ENCODE results near the gene MEP1A. TPM values are rescaled to one million over a fixed set of nuclear protein-coding genes. Genes with fewer than 3 reads are reported as not detected.
"Not testable (repeated sequence)": the region's sequence is repeated elsewhere in the genome, so short reads cannot be mapped to it uniquely, and the experiment has no call there.

Gene MEP1A
- total RNA-seq, 3 donors from 2014 or later: 0.29 to 1.3 TPM; not detected in 1

DNA sequence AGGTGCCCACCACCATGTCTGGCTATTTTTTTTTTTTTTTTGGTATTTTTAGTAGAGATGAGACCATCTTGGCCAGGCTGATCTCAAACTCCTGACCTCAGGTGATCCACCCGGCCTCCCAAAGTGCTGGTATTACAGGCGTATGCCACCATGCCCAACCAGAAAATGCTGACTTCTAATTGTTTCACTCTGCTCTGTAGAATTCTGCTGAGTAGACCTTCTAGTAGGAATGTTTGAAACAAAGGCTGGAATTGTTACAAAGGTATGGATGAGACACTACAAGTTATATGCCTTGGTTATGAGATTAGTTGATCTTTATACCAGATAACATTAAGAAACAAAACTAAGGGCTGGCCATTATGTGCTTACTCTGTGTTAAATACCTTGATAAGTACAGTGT is 44.8 kb downstream of the MEP1A start:
- peaks cover 9 to 15% of the 10 kb centered on the region in 2 donors for H3K9me3 ChIP-seq
- no peak for DNase-seq (ENCODE audit: low spot score in 2 of 2)
- H3K36me3 ChIP-seq: no peaks in the 10 kb centered on the region
- TF ChIP-seq, protein P1, sequence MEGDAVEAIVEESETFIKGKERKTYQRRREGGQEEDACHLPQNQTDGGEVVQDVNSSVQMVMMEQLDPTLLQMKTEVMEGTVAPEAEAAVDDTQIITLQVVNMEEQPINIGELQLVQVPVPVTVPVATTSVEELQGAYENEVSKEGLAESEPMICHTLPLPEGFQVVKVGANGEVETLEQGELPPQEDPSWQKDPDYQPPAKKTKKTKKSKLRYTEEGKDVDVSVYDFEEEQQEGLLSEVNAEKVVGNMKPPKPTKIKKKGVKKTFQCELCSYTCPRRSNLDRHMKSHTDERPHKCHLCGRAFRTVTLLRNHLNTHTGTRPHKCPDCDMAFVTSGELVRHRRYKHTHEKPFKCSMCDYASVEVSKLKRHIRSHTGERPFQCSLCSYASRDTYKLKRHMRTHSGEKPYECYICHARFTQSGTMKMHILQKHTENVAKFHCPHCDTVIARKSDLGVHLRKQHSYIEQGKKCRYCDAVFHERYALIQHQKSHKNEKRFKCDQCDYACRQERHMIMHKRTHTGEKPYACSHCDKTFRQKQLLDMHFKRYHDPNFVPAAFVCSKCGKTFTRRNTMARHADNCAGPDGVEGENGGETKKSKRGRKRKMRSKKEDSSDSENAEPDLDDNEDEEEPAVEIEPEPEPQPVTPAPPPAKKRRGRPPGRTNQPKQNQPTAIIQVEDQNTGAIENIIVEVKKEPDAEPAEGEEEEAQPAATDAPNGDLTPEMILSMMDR (IDR thresholded peaks at IDR 0.05): no peak
- no peak for TF ChIP-seq POLR2AphosphoS5 (IDR thresholded peaks at IDR 0.05)
- TF ChIP-seq POLR2A (IDR thresholded peaks at IDR 0.05): no peak
- H3K4me3 ChIP-seq: no peak overlapping the region
- intact Hi-C loops (cut with DNase I; ENCODE audit: low total_unique reads): no loop called here
- H3K4me1 ChIP-seq: no peaks in the 10 kb centered on the region
- H3K27ac ChIP-seq: no peak overlapping the region
- no peaks in the 10 kb centered on the region for H3K27me3 ChIP-seq

DNA sequence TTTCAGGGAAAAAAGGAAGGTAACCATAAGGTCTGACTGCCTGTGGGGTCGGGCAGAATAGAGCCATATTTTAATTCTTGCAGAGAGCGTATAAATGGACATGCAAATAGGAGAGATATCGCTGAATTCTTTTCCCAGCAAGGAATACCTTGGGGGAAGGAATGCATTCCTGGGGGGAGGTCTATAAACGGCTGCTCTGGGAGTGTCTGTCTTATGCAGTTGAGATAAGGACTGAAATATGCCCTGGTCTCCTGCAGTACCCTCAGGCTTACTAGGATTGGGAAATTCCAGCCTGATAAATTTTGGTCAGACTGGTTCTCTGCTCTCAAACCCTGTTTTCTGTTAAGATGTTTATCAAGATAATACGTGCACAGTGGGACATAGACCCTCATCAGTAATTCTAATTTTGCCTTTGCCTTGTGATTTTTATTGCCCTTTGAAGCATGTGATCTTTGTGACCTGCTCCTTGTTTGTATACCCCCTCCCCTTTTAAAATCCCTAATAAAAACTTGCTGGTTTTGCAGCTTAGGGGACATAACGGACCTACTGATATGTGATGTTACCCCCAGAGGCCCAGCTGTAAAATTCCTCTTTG is 49.2 kb downstream of the MEP1A start:
- DNase-seq (ENCODE audit: low spot score in 2 of 2); H3K36me3 ChIP-seq; H3K27me3 ChIP-seq; H3K27ac ChIP-seq; H3K4me3 ChIP-seq; intact Hi-C loops (cut with DNase I; ENCODE audit: low total_unique reads); H3K4me1 ChIP-seq: not testable (repeated sequence)
- peaks cover 9 to 15% of the 10 kb centered on the region in 2 donors for H3K9me3 ChIP-seq

DNA sequence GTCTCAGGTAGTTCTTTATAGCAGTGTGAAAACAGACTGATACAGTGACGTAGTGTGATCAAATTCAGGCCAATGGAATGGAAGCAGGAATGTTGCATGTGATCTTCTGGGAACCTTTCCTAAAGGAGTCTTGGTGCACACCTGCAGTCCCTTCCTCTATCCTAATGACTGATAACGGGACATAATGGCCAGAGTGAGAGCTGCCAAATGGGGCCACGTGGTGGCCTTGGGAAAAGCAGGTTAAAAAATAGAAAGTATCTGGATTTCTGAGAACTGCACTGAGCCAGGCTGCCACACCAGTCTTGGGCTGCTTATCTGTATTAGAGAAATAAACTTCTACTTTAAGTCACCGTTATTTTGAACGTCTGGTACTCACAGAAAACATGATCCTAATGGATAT is 51.9 kb downstream of the MEP1A start:
- Histone ChIP-seq H3K27ac (no peak overlapping the region), H3K4me3 (no peak overlapping the region), H3K36me3 (no peaks in the 10 kb centered on the region), H3K9me3 (peaks cover 9 to 15% of the 10 kb centered on the region in 2 donors), H3K27me3 (no peaks in the 10 kb centered on the region), H3K4me1 (peaks cover 0 to 6% of the 10 kb centered on the region in 2 donors)
- TF ChIP-seq POLR2AphosphoS5 (IDR thresholded peaks at IDR 0.05): no peak
- TF ChIP-seq POLR2A (IDR thresholded peaks at IDR 0.05): no peak
- TF ChIP-seq, protein P1 (IDR thresholded peaks at IDR 0.05): no peak
- no peak for DNase-seq (ENCODE audit: low spot score in 2 of 2)
- intact Hi-C loops (cut with DNase I; ENCODE audit: low total_unique reads): no loop called here

DNA sequence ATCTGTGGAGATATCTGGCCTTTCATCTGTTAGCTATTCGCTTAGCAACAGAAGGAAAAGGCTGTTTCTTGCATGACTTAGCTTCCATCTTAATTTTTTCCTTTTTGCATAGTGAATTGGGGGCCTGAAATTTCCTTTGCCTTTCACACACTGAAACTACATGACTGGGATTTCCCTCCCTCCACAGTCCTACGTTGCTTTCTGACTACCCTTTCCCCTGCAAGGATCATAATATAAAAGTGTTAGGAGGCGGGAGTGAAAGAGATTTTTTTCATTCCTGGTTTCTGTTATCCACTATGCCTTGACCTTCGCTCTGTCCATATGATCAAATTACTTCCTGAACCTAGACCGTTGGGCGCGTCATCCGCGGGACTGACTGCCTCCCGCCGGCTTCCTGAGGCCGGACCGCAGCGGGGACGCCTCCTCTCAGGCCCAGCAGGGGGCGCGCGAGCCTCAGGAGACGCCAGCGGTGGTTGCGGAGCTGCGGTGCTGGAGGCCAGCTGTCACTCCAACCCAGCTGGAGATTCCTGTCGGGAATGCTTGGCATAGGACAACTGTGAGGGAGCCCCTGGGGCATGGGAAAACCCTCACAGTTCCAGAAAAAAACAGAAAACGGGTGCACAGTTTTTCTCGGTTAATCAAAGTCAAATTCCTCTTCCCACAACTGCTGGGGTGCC is 55.6 kb downstream of the MEP1A start:
- H3K36me3 ChIP-seq: no peaks in the 10 kb centered on the region
- intact Hi-C loops (cut with DNase I; ENCODE audit: low total_unique reads): no loop called here
- peak; percentile 76 to 83 for DNase-seq (ENCODE audit: low spot score in 2 of 2)
- H3K27me3 ChIP-seq: no peaks in the 10 kb centered on the region
- H3K4me3 ChIP-seq: peak overlapping the region in 2 of 3 donors; percentile 20 to 30
- no peak for TF ChIP-seq POLR2A (IDR thresholded peaks at IDR 0.05)
- TF ChIP-seq, protein P1 (IDR thresholded peaks at IDR 0.05): peak; percentile 70 to 96 (median 94)
- peak in 2 of 3 donors; percentile 29 to 37 for TF ChIP-seq POLR2AphosphoS5 (IDR thresholded peaks at IDR 0.05)
- H3K4me1 ChIP-seq: peaks cover 0 to 6% of the 10 kb centered on the region in 2 donors
- H3K9me3 ChIP-seq: no peaks in the 10 kb centered on the region
- H3K27ac ChIP-seq: peak overlapping the region; percentile 4 to 33

DNA sequence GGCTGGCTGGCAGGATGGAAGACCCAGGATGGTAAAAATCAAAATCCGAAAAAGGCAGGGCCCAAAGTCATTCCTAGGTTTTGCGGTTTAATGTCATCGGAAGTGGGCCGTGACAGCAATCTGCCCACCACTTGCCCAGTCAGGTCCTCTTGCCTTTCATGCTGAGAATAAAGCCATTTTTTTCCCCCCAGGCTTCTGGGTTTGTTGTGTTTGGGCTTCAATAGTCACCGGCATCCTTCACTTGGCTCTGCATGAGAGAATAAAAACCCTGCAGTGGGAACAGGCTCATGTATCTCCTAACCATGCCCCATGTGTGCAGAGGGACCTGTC is 56.1 kb downstream of the MEP1A start:
- Histone ChIP-seq H3K4me3 (peak overlapping the region in 2 of 3 donors; percentile 20 to 30), H3K9me3 (no peaks in the 10 kb centered on the region), H3K27ac (peak overlapping the region; percentile 4 to 33), H3K27me3 (no peaks in the 10 kb centered on the region), H3K36me3 (no peaks in the 10 kb centered on the region), H3K4me1 (peaks cover 0 to 6% of the 10 kb centered on the region in 2 donors)
- intact Hi-C loops (cut with DNase I; ENCODE audit: low total_unique reads): no loop called here
- TF ChIP-seq, protein P1 (IDR thresholded peaks at IDR 0.05): no peak
- TF ChIP-seq POLR2A (IDR thresholded peaks at IDR 0.05) (no peak), POLR2AphosphoS5 (IDR thresholded peaks at IDR 0.05) (no peak)
- no peak for DNase-seq (ENCODE audit: low spot score in 2 of 2)
